GM21737 (cell line): ENCODE measurements around the gene NRG3.
"Not testable (repeated sequence)": the region's sequence is repeated elsewhere in the genome, so short reads cannot be mapped to it uniquely, and the experiment has no call there.

Experiments
- ATAC-seq: cut with Tn5 transposase; IDR thresholded peaks from one replicate; pipeline ENCODE4 v1.9.1; 2021; ENCODE audit warnings: mild to moderate bottlenecking, moderate library complexity; ENCODE audit not compliant: unreplicated experiment

NRG3 gene

GRCh38 chr10:82653244-82654155, 778.5 kb downstream of the NRG3 start:
- ATAC-seq, result no peak

- ATAC-seq, result no peak
Observed at GRCh38 chr10:82660205-82660604, 785.2 kb downstream of the NRG3 start.

- ATAC-seq, result no peak
Observed at GRCh38 chr10:82660986-82661385, 786.0 kb downstream of the NRG3 start.

- no peak for ATAC-seq
Observed at GRCh38 chr10:82661701-82662100, 786.7 kb downstream of the NRG3 start.

GRCh38 chr10:82668221-82668895, 793.4 kb downstream of the NRG3 start:
- ATAC-seq, result no peak

GRCh38 chr10:82674036-82674435, 799.0 kb downstream of the NRG3 start:
- no peak for ATAC-seq

- not testable (repeated sequence) for ATAC-seq
Observed at GRCh38 chr10:82677932-82678331, 802.9 kb downstream of the NRG3 start.

- not testable (repeated sequence) for ATAC-seq
Observed at GRCh38 chr10:82678451-82678850, 803.5 kb downstream of the NRG3 start.

- no peak for ATAC-seq
Observed at GRCh38 chr10:82680608-82681007, 805.6 kb downstream of the NRG3 start.

GRCh38 chr10:82683945-82684344, 809.0 kb downstream of the NRG3 start:
- no peak for ATAC-seq

- ATAC-seq, result no peak
Observed at GRCh38 chr10:82685087-82685486, 810.1 kb downstream of the NRG3 start.

GRCh38 chr10:82691211-82691610, 816.2 kb downstream of the NRG3 start:
- no peak for ATAC-seq

GRCh38 chr10:82692458-82692857, 817.5 kb downstream of the NRG3 start:
- no peak for ATAC-seq

GRCh38 chr10:82721831-82722230, 846.8 kb downstream of the NRG3 start:
- no peak for ATAC-seq

GRCh38 chr10:82722273-82722672, 847.3 kb downstream of the NRG3 start:
- ATAC-seq, result no peak

GRCh38 chr10:82736305-82736704, 861.3 kb downstream of the NRG3 start:
- no peak for ATAC-seq

- ATAC-seq, result no peak
Observed at GRCh38 chr10:82737549-82737948, 862.6 kb downstream of the NRG3 start.

GRCh38 chr10:82738592-82738991, 863.6 kb downstream of the NRG3 start:
- no peak for ATAC-seq

GRCh38 chr10:82742478-82742877, 867.5 kb downstream of the NRG3 start:
- ATAC-seq, result no peak

- no peak for ATAC-seq
Observed at GRCh38 chr10:82742898-82743297, 867.9 kb downstream of the NRG3 start.

- ATAC-seq, result no peak
Observed at GRCh38 chr10:82750538-82750937, 875.5 kb downstream of the NRG3 start.

- no peak for ATAC-seq
Observed at GRCh38 chr10:82757397-82757796, 882.4 kb downstream of the NRG3 start.
